Liver (tissue), 3 donors: ENCODE measurements around the gene PACRGL.

ENCODE experiments used
- FOXA1 ChIP-seq: IDR thresholded peaks from 2 replicates; pipeline ENCODE4 v1.6.1; 2016; ENCODE audit warnings: antibody characterized with exemption
- GABPA ChIP-seq, 2 donors: IDR thresholded peaks in 1 of 2; conservative IDR thresholded peaks in 1 of 2; 2 replicates each; pipeline ENCODE4 v1.6.1; 2016; ENCODE audit warnings: antibody characterized with exemption in 2 of 2, mild to moderate bottlenecking in 1 of 2, moderate library complexity in 1 of 2
- HNF4A ChIP-seq, 2 donors: conservative IDR thresholded peaks; 2 replicates each; pipeline ENCODE4 v1.6.1; 2016; ENCODE audit warnings: antibody characterized with exemption in 2 of 2, mild to moderate bottlenecking in 2 of 2
- SP1 ChIP-seq: IDR thresholded peaks from 2 replicates; pipeline ENCODE4 v1.6.1; 2018; ENCODE audit warnings: antibody characterized with exemption, mild to moderate bottlenecking
- TAF1 ChIP-seq: conservative IDR thresholded peaks from 2 replicates; pipeline ENCODE4 v1.6.1; 2016; ENCODE audit warnings: antibody characterized with exemption, mild to moderate bottlenecking
- TF ChIP-seq, protein P1 (sequence below): fragments of 150-350 bp; IDR thresholded peaks from 2 replicates; pipeline ENCODE4 v1.5.1; 2017; ENCODE audit warnings: improper control_type of control experiment, low read depth, low read length; ENCODE audit not compliant: missing input control
- donor health status: healthy.
- donor health status: healthy.

DNA sequence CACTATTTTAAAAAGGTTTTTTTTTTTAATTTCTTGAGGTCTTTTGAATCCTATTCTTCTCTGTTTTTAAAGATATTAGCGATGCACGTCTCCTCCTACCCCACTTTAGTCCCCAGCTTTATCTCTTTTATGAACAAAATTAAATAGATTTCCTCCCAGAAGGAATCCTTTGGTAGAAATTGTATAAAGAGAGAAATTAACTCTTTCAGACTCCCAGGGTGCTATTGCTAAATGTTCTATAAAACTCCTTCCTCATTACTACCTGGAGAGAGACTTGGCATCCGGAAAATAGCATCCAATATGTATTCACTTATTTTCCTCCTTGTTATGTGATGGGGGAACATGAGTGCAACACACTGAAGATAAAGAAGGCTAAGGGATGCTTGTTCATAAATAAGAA is 16.5 kb upstream of the PACRGL start:
- TF ChIP-seq, protein P1, sequence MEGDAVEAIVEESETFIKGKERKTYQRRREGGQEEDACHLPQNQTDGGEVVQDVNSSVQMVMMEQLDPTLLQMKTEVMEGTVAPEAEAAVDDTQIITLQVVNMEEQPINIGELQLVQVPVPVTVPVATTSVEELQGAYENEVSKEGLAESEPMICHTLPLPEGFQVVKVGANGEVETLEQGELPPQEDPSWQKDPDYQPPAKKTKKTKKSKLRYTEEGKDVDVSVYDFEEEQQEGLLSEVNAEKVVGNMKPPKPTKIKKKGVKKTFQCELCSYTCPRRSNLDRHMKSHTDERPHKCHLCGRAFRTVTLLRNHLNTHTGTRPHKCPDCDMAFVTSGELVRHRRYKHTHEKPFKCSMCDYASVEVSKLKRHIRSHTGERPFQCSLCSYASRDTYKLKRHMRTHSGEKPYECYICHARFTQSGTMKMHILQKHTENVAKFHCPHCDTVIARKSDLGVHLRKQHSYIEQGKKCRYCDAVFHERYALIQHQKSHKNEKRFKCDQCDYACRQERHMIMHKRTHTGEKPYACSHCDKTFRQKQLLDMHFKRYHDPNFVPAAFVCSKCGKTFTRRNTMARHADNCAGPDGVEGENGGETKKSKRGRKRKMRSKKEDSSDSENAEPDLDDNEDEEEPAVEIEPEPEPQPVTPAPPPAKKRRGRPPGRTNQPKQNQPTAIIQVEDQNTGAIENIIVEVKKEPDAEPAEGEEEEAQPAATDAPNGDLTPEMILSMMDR, result no peak
- TF ChIP-seq TAF1 (no peak), FOXA1 (no peak), SP1 (no peak), HNF4A (conservative IDR thresholded peaks at IDR 0.05) (no peak), GABPA (IDR thresholded peaks at IDR 0.05 in 1 of 2, conservative IDR thresholded peaks at IDR 0.05 in 1 of 2) (no peak)
